Suprapubic skin (tissue), 4 donors: Measurements from ENCODE around the gene COMMD9. TPM values are rescaled to one million over a fixed set of nuclear protein-coding genes. Genes with fewer than 3 reads are reported as not detected.
A peak's percentile ranks its signal among the peaks of the same experiment; 100 is the strongest.

Experiments used
- DNase-seq, 2 donors: peaks; one replicate each; pipeline ENCODE4 v3.0.0-alpha.2; 2019; ENCODE audit warnings: low spot score in 2 of 2
- H3K27ac ChIP-seq: fragments of 200-600 bp; sonication (generic); one replicate; pipeline ENCODE4 v1.5.1; 2019
- H3K27me3 ChIP-seq: fragments of 200-600 bp; sonication (generic); one replicate; pipeline ENCODE4 v1.5.1; 2019
- H3K36me3 ChIP-seq: fragments of 200-600 bp; sonication (generic); one replicate; pipeline ENCODE4 v1.5.1; 2019
- H3K4me1 ChIP-seq: fragments of 200-600 bp; sonication (generic); one replicate; pipeline ENCODE4 v1.5.1; 2019
- H3K4me3 ChIP-seq: fragments of 200-600 bp; sonication (generic); one replicate; pipeline ENCODE4 v1.5.1; 2019; ENCODE audit warnings: mild to moderate bottlenecking
- H3K9me3 ChIP-seq: fragments of 200-600 bp; sonication (generic); one replicate; pipeline ENCODE4 v1.5.1; 2019
- CTCF ChIP-seq, 2 donors: fragments of 200-600 bp in 1 of 2; fragments of 450-650 bp in 1 of 2; sonication (generic) in 1 of 2; IDR thresholded peaks; one replicate each; pipeline ENCODE4 v1.5.1; 2016 to 2019; ENCODE audit warnings: antibody characterized with exemption in 2 of 2, mild to moderate bottlenecking in 1 of 2, moderate library complexity in 1 of 2
- EP300 ChIP-seq: sonication (generic); formaldehyde crosslinking; IDR thresholded peaks from one replicate; pipeline ENCODE4 v1.6.1; 2017; ENCODE audit warnings: antibody characterized with exemption
- POLR2A ChIP-seq, 2 donors: fragments of 450-650 bp; IDR thresholded peaks; one replicate each; pipeline ENCODE4 v1.6.1; 2017; ENCODE audit warnings: antibody characterized with exemption in 2 of 2, mild to moderate bottlenecking in 2 of 2, moderate library complexity in 2 of 2
- POLR2AphosphoS5 ChIP-seq, 3 donors: sonication (generic); formaldehyde crosslinking; IDR thresholded peaks; one replicate each; pipeline ENCODE4 v1.6.1; 2017; ENCODE audit warnings: antibody characterized with exemption in 3 of 3
- WGBS: methylation state at CpG from one replicate; pipeline ENCODE4 v1.1.5; 2018; 5-methylcytosine and 5-hydroxymethylcytosine counted together
- total RNA-seq, 4 donors: library from RNA; depleted of rRNA; stranded (reverse); fragments of >200 nt; gene quantifications; one replicate each; pipeline ENCODE4 v1.1.0, GENCODE V29; 2016

COMMD9 gene
- total RNA-seq, 4 donors from 2014 or later = 40.1 to 55.0 (median 46.6) TPM

GRCh38 chr11:36264011-36264972 lies 24.9 kb downstream of the COMMD9 start:
- Histone ChIP-seq H3K36me3 (no peaks in the 10 kb centered on the region), H3K27ac (no peak overlapping the region), H3K4me1 (peaks cover 2% of the 10 kb centered on the region), H3K4me3 (no peak overlapping the region), H3K27me3 (no peaks in the 10 kb centered on the region), H3K9me3 (no peaks in the 10 kb centered on the region)
- no peak for TF ChIP-seq CTCF (IDR thresholded peaks at IDR 0.05)
- TF ChIP-seq POLR2AphosphoS5 (IDR thresholded peaks at IDR 0.05) = no peak
- TF ChIP-seq EP300 = no peak
- TF ChIP-seq POLR2A (IDR thresholded peaks at IDR 0.05) = no peak
- WGBS = 72% methylated on average over 9 of the region's 9 CpGs
- DNase-seq = no peak

- Histone ChIP-seq H3K36me3 (no peaks in the 10 kb centered on the region), H3K4me1 (peaks cover 8% of the 10 kb centered on the region), H3K27ac (no peak overlapping the region), H3K9me3 (no peaks in the 10 kb centered on the region), H3K27me3 (no peaks in the 10 kb centered on the region), H3K4me3 (no peak overlapping the region)
- TF ChIP-seq POLR2AphosphoS5 (IDR thresholded peaks at IDR 0.05) (no peak), EP300 (no peak), POLR2A (IDR thresholded peaks at IDR 0.05) (no peak), CTCF (IDR thresholded peaks at IDR 0.05) (no peak)
- 91% methylated on average over 4 of the region's 4 CpGs for WGBS
- no peak for DNase-seq
Observed at GRCh38 chr11:36261094-36261493, 28.1 kb downstream of the COMMD9 start.

DNA sequence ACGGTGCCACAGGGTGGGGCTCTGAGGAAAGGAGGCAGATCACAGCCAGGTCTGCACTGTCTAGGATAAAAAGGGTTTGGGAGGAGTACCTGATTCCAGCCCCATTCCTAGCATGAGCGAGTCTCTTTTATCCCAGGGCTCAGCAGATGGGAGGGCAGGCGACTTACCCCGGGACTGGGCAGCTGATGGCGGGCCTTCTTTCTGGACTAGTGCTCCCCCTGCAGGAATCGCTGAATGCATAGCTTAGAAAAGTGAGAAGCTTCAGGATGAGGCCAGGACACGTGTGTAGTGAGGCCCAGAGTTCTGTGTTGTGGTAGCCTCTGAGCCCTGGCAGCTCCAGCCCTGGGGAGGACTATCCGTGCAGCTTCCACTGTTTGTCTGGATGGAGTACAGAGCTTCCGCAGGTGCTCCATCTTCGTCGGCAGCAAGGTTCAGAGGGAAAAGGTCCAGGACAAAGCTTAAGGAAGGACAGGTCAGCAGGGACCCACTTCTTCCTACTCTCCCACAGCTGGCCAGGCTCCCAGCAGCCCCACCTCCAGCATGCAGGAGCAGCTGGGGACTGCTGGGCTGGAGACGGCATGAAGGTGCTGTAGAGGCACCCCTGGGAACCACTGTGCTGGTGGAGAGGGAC lies 30.4 kb downstream of the COMMD9 start:
- TF ChIP-seq POLR2AphosphoS5 (IDR thresholded peaks at IDR 0.05) (no peak), CTCF (IDR thresholded peaks at IDR 0.05) (peak in 1 of 2 donors; percentile 38)
- H3K36me3 ChIP-seq = no peaks in the 10 kb centered on the region
- peaks cover 6% of the 10 kb centered on the region for H3K4me1 ChIP-seq
- H3K4me3 ChIP-seq = no peak overlapping the region
- no peak overlapping the region for H3K27ac ChIP-seq
- H3K9me3 ChIP-seq = no peaks in the 10 kb centered on the region
- DNase-seq = no peak
- H3K27me3 ChIP-seq = no peaks in the 10 kb centered on the region
- 77% methylated on average over 5 of the region's 12 CpGs for WGBS

GRCh38 chr11:36257351-36257750 lies 31.9 kb downstream of the COMMD9 start:
- H3K36me3 ChIP-seq = no peaks in the 10 kb centered on the region
- no peak overlapping the region for H3K4me3 ChIP-seq
- H3K9me3 ChIP-seq = no peaks in the 10 kb centered on the region
- H3K27ac ChIP-seq = no peak overlapping the region
- TF ChIP-seq POLR2A (IDR thresholded peaks at IDR 0.05) (no peak), CTCF (IDR thresholded peaks at IDR 0.05) (no peak), POLR2AphosphoS5 (IDR thresholded peaks at IDR 0.05) (no peak), EP300 (no peak)
- H3K27me3 ChIP-seq = no peaks in the 10 kb centered on the region
- H3K4me1 ChIP-seq = peaks cover 6% of the 10 kb centered on the region
- 80% methylated on average over 5 of the region's 5 CpGs for WGBS
- DNase-seq = no peak

DNA sequence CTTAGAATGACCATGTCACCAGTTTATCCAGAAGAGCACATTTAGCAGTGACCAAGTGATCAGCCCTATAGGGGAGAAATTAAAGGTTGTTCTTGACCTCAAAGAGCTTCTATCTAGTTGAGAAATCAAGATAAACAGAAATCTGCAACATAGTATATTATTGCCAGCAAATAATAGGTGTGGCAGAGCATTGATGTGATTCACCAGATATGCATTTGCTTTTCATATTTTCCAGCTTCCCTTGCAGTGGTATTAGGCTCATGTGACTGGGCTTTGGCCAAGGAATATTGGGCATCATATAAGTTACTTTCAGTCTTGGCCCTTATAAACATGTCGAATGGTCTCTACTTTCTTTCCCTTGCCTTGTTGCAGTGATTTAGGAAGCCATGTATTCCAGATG lies 34.5 kb downstream of the COMMD9 start:
- H3K27ac ChIP-seq = no peak overlapping the region
- no peaks in the 10 kb centered on the region for H3K27me3 ChIP-seq
- H3K4me3 ChIP-seq = no peak overlapping the region
- no peaks in the 10 kb centered on the region for H3K36me3 ChIP-seq
- H3K4me1 ChIP-seq = peaks cover 6% of the 10 kb centered on the region
- 52% methylated on average over 1 of the region's 1 CpG for WGBS
- DNase-seq = no peak
- TF ChIP-seq POLR2AphosphoS5 (IDR thresholded peaks at IDR 0.05) (no peak), CTCF (IDR thresholded peaks at IDR 0.05) (no peak), EP300 (no peak), POLR2A (IDR thresholded peaks at IDR 0.05) (no peak)
- no peaks in the 10 kb centered on the region for H3K9me3 ChIP-seq
